Stimulated activated CD4-positive, alpha-beta T cell treated with anti-CD3 and anti-CD28 coated beads, Interleukin-4, amount 100 ng/mL, for 4 hours (primary cell): Measurements from ENCODE around the gene HTT.
"Not testable (repeated sequence)": the region's sequence is repeated elsewhere in the genome, so short reads cannot be mapped to it uniquely, and the experiment has no call there.

Experiments used
- DNase-seq, 2 experiments: peaks; one replicate each; pipeline ENCODE4 v3.0.0-alpha.2; 2020

Gene HTT

DNA sequence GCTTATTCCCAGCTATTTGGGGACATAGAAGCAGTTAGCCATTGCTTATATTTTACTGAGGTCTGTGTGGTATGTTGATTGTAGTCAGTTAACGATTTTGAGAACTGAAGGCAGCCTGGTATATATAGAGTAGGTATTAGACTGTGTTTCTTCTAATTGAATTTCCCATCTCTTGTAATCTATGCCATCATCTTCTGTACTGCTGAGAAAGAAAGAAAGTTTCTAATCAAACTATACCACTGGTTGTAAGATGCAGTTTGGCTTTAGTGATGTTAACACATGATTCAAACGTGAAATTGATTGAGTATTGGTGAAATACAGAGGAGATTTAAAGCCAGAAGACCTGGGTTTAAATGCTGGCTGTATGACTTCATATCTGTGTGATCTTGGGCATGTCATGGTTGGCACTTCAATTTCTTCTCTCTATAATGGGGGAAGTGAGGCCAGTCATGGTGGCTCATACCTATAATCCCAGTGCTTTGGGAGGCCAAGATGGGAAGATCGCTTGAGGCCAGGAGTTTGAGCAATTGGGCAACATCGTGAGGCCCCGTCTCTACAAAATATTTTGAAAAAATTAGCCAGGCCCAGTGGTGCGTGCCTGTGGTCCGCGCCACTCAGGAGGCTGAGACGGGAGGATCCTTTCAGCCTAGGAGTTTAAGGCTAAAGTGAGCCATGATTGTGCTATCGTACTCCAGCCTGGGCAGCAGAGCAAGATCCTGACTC lies 11.6 kb downstream of the HTT start:
- no peak for DNase-seq

DNA sequence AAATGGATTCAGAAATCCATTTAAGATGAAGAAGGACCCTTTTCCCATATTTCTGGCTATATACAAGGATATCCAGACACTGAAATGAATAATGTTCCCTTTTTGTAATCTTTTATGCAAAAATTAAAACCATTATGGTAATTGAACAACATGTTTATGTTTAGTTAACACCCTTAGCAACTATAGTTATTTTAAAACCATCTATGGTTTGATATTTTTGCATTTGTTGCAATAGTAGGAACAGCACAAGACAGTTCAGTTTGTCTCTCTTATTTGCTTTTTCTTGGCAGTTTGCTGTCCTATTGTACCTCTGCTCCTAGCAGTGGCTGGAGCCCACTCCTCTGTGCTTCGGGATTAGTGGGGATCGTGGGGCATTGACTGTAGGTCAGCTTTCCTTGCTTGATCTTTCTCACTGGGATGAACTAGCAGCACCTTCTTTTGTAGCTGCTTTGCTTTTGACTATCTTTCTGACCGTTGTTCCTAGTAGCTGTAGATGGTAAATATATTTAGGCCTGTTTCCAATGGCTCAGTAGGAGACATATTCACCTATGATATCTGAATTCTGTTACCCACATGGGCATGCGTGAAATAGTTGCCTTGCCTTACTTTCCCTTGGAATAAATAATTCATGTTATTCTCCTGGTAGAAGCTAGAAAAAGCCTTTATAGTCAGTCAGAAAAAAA lies 12.8 kb downstream of the HTT start:
- DNase-seq = no peak

DNA sequence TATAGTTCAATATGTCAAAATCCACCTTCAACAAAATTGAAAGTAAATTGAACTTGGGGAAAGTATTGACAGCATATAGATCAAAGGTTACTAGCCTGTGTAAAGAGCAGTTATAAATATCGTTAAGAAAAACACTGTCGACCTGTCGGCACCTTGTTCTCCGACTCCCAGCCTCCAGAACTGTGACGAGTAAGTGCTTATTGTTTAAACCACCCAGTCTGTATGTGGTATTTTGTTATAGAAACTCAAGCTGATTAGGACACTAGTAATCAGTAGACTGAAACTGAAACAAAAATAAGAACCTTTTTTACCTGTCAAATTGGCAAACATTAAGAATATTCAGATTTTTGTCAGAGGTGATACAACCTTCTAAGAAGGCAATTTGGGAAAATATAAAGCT lies 17.0 kb downstream of the HTT start:
- no peak for DNase-seq

DNA sequence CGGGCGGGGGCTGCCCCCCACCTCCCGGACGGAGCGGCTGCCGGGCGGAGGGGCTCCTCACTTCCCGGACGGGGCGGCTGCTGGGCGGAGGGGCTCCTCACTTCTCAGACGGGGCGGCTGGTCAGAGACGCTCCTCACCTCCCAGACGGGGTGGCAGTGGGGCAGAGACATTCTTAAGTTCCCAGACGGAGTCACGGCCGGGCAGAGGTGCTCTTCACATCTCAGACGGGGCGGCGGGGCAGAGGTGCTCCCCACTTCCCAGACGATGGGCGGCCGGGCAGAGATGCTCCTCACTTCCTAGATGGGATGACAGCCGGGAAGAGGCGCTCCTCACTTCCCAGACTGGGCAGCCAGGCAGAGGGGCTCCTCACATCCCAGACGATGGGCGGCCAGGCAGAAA lies 20.2 kb downstream of the HTT start:
- not testable (repeated sequence) for DNase-seq

DNA sequence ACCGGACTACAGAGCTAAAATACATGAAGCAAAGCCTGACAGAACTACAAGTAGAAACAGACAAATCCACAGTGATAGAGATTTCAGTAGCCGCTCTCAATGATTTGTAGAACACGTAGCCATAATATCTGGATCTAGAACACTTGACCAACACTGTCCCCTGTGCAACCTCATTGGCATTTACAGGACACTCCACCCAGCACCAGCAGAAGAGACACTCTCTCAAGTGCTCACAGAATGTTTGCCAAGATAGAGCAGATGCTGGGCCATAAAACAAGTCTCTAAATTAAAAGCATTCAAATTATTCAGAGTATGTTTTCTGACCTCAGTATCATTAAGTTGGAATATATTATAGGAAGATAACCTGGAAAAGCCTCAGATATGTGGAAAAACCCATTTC lies 21.7 kb downstream of the HTT start:
- no peak for DNase-seq

DNA sequence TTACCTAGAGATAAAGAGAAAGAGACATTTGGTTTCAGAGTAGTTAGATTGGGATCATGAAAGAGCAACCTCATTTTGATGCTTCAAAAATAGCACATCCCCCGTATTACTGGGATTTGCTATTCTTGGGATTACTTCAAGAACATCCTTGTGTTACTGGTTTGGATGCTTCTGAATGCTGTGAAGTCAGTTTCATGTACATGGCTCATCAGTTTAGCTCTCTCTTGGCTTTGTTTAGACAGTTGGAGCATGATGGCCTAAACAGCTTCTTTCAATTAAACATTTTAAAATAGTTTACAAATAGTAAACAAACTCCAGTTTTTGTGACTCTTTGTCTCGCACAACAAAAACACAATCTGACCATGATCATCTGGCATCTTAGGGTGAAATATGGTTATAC lies 23.9 kb downstream of the HTT start:
- no peak for DNase-seq

DNA sequence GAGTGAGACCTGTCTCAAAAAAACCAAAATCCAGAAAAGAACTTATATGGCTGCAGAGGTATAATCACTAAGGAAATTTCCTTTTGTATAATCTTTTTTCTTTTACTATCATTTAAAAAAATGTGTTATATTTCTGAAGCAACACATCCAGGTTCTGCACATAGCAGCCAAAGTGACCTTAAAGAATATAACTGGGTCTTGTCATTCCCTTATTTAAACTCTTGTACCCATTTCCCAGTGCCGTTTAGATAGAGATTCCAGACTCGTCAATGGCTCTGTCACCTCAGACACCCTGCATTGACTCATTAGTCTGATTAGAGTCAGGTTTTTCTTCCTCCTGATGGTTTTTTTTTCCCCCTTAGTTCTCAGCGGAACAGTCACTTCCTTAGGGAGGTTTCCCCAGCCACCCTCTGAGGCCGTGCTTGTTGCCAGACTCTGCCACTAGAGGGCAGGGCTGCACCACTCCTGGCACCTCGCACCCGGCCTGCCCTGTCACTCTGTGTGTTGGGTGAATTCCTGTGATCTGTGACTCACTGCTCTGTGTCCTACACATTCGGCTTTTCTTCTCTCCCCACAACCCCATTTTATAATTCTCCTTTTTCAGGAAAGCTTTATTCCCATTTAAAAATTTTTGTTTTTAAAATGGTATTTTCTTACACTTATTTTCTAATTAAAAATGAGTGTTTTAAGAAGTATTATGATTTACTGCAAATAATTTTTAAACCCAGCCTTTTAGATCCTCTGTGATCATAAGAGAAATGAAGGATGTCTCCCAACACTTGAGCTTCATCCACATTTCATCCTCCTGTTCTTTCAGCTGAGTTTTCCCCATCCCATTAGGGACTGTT lies 32.1 kb downstream of the HTT start:
- peak; percentile 87 to 90 for DNase-seq

DNA sequence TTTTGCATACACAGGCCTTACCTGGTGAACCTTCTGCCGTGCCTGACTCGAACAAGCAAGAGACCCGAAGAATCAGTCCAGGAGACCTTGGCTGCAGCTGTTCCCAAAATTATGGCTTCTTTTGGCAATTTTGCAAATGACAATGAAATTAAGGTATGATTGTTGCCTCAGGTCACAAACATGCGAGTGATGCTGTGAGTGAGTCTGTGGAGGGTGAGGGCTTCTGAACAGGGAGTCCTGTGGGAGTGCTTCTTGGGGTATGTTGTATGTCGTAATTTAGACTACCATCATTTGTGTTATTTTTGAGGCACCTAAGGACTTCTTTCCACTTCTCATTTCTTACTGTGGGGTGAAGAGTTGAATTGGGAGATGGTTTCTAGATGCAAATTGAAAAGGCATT lies 32.8 kb downstream of the HTT start:
- no peak for DNase-seq

DNA sequence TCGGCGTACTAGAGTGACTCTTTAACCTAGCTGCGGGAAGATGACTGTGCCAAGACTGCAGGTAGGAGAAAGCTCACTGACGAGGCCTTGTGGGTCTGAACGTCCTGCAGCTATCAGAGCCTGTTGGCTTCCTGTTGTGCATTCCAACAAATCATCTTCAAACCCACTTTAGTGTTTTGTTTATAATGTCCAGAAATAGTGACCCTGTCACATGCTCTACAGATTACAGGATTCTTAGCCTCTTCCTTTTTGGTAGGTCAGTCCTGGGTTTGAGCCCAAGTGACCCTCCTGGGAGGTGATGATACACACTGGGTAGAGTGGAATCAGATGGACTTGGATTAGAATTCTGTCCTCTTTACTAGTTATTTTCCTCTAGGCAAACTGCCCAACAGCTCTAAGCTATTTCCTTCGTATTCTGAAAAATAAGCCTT lies 33.2 kb downstream of the HTT start:
- no peak for DNase-seq

DNA sequence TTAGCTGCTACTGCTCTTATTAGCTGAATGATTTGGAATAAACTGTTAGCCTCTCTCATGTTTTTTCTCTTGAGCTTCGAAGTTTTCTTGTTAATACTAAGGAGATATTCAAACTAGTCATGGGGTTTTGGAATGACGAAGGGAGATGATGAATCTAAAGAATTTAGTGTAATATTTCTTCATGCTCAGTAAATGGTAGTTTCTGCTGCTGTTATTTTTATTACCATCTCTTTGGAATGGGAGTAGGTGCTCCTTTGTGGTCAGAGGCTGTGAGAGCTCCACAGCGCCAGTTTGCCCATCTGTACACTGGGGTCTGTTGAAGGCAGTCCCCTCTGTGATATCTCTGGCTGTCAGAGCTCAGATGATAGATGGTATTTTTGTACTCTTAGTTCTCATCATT lies 33.7 kb downstream of the HTT start:
- no peak for DNase-seq

DNA sequence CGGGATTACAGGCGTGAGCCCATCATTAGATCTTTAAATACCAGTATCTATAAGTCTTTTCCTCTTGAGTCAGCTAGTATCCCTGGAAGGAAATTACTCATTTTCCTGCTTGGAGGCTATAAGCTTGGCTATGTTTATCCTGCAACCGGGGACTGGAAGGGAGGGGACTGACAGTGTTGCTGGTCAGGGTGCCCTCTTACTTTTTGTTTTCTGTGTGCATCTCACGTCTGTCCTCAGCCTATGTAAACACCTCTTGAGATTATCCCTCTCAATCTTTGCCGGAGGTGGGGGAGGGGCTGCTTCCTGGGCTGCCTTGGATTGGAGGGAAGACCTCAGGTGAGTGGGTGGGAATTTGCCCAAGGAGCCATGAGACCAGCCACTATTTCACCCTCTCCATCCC lies 37.0 kb downstream of the HTT start:
- DNase-seq = no peak

DNA sequence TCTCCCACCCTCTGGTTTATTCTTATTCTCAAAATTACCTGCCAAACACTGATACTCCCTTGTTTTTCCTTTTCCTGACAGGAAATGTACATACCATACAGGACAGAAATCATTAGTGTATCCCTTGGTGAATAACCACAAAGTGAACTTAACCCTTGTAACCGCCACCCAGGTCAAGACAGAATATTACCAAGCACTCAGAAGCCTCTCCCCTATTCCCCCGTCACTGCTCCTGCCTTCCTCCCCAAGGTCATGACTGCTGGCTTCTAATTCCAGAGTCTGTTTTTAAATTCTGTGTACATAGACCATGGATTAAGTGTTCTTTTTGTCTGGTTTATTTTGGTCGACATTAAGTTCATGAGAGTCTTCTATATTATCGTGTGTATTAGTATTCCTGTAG lies 37.7 kb downstream of the HTT start:
- DNase-seq = no peak

DNA sequence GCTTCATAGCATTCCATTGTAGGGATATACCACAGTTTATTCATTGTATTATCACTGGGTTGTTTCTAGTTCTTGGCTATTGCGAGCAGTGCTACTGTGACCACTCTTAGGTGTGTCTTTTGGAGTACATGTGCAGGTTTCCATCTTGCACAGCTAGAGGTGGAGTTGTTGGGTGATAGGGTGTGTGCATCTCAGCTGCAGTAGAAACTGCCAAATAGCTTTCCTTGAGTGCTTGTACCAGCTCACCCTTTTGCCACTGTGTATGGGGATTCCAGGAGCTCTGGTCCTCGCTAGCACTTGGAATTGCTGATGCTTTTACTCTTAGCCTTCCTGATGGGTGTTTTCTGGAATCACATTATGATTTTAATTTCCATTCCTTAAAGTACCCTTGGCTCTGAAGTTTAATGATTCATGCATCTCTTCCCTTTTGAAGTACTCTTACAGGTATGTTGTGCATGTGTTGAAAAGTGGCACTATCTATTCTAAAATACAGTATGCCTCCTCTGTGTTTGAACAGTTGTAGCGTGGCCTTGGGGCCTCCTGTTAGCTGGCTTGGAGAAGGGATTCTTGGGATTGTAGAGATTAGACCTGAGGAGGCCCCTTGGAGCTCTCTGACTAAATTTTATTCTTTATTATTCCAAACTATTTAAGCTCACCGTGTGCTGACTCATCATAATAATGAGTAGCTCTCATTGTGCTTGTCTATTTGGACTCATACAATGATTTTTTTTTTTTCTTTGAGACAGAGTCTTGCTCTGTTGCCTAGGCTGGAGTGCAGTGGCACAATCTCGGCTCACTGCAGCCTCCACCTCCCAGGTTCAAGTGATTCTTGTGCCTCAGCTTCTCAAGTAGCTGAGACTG lies 38.4 kb downstream of the HTT start:
- no peak for DNase-seq

DNA sequence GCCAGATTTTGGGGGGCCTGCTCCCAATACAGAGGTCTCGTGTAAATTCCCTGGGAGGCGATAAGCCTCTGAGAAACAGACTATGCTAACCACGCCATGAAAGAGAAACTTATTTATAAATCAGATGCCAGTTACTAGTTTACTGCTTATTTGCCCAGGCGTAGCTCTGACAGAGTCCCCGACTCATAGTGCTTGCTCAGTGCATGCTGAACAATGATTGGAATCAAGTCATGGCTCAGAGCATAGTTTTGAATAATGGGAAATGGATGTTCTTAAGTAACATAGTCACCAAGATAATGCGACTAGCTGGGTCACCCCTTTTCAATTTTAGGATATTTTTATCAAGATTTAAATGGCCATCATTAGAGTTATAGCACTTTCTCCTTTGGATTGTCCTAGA lies 39.9 kb downstream of the HTT start:
- no peak for DNase-seq

DNA sequence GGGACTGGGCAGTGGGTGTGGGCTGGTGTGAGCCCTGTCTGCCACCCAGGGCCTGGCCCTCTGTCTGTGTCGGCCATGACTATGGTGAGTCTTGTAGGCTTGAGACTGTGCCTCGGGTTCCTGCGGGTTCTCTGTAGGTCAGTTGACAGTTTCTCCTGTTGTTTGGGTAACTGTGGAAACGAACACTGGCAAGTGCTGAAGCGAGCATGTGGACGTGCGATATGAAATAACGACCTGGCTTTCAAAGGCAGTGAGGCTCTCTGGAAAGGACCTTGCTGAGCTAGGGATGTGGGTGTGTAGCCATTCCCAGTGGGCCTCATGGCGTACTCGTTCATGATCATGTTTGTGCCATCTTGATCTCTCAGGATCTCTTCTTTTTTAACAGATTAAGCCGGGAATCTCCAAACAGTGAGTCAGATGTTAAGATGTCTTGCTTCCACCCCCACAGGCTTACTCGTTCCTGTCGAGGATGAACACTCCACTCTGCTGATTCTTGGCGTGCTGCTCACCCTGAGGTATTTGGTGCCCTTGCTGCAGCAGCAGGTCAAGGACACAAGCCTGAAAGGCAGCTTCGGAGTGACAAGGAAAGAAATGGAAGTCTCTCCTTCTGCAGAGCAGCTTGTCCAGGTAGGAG lies 41.3 kb downstream of the HTT start:
- DNase-seq = no peak

DNA sequence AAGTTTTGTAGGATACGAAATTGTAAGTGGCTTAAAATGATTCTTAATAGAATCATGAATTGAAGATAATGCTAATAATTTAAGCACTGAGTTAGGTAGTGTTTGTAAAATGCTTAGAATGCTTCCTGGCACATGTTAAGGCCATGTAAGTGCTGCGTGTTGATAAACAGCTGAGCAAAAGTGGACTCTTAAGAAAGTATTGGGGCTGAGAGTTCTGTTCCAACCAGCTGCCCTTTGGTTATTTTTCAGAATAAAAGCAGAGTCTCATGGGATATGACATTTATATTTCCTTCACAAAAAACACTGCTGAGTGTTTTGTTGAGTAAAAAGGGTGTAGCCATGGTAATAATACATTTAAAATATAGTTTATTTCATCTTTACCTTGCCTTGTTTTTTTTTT lies 42.5 kb downstream of the HTT start:
- no peak for DNase-seq

DNA sequence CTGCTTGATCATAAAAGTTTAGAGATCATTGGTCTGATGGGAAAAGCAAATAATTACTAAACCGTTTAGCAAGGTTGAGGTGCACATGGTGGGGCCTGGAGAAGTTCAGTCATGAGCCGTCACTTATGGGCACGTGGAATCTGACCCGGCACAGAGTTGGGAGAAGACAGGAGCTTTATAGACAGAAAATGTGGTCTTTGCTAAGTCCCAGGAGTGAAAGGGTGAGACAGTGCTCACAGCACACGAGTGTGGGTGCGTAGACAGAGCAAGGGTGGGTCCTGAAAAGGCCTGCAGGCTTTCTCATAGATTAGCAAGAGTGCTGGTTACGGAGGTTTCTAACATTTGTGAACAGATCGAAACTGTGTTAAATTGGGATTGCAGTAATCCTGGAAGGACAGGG lies 43.8 kb downstream of the HTT start:
- no peak for DNase-seq

DNA sequence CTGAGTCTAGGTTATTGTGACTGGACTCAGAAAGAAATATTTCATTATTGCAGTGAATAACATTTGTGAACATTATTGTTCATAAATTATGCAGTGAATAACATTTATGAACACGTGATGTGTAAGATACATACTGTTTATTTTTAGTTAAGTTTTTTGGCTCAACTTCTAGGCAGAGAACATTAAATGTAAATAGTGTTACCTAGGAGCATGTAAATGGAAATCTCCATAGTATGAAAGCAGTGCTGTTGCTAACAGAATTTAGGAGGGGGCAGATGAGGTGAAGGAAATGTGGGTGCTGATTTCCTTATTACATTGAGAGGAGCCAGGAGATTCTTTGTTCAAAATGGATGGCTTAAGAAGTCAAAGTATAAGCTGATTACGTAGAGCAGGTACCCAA lies 45.0 kb downstream of the HTT start:
- no peak for DNase-seq

DNA sequence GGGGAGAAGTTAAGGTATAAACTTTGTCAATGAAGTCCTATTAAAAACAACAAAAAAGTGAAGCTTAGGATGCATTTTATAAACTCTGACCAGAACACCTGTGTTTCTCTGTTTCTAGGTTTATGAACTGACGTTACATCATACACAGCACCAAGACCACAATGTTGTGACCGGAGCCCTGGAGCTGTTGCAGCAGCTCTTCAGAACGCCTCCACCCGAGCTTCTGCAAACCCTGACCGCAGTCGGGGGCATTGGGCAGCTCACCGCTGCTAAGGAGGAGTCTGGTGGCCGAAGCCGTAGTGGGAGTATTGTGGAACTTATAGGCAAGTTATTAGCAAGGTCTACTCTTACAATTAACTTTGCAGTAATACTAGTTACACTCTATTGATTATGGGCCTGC lies 46.6 kb downstream of the HTT start:
- DNase-seq = no peak

DNA sequence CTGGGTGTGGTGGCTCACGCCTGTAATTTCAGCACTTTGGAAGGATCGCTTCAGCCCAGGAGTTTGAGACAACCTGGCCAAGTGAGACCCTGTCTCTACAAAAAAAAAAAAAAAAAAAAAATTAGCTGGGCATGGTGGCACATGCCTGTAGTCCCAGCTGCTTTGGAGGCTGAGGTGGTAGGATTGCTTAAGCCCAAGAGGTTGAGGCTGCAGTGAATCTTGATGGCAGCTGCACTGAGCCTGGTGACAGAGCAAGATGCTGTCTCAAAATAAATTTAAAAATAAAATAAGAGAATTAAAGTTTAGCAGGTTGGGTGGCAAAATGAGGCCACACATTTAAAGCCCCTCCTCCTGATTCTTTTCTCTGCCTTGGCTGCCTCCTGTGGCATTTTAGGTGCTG lies 47.1 kb downstream of the HTT start:
- no peak for DNase-seq

DNA sequence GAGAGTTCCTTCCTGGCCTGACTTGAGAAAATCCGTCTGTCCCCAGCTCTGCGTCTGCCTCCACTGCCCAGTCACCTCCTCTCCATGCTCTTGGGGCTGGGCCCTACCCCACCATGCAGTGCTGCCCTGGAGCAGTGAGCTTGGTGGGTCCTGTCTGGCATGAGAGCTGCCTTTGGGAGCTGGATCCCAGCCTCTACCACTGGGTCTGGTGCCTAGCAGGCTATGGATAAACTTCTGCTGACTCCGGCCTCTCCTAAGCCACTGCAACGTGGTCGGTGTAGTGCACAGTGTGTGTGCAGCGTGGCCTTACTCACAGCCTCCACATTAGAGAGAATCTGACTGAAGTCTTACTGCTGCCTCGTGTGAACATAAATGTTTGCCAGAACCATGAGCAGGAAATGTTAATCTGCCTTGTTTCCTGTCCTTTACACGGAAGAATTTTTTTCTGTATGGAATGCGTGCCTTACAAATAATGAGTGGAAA lies 47.6 kb downstream of the HTT start:
- DNase-seq = no peak

DNA sequence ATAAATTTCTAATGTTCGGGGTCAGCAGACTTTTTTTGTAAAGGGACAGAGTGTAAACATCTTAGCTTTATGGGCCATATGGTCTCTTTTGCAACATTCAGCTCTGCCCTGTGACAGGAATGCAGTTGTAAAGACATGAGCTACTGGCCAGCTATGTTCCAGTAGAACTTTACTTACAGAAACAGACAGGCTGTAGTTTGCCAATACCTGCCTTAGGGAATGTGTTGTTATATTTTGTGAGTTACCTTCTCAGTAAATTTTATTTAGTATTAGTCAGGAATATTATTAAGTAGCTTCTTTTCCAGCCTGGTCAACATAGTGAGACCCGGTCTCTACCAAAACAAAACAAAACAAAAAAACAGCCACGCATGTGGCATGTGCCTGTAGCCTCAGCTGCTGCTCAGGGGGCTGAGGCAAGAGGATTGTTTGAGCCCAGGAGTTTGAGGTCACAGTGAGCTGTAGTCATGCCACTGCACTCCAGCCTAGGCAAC lies 48.7 kb downstream of the HTT start:
- no peak for DNase-seq
